ENCODE data around the gene SPAM1.

DNA sequence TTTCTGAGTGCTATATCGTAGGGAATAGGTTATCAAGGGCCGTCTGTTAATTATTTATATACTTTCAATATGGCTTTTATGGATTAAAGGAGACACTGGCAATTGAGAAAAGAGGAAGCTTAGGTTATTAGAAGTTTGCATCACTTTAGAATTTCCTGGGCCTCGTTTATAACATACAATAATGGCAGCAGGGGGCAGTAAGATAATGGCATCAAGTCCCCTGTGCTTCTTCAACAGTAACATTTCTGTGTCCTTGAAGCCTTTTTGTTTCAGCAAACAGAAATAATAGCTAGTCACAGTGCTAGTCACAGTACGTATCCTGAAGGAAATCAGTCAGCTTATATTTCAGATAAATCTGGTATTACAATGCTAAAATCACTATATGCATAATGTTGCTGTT, 41.9 kb downstream of the SPAM1 start:
- TF ChIP-seq, protein P1, sequence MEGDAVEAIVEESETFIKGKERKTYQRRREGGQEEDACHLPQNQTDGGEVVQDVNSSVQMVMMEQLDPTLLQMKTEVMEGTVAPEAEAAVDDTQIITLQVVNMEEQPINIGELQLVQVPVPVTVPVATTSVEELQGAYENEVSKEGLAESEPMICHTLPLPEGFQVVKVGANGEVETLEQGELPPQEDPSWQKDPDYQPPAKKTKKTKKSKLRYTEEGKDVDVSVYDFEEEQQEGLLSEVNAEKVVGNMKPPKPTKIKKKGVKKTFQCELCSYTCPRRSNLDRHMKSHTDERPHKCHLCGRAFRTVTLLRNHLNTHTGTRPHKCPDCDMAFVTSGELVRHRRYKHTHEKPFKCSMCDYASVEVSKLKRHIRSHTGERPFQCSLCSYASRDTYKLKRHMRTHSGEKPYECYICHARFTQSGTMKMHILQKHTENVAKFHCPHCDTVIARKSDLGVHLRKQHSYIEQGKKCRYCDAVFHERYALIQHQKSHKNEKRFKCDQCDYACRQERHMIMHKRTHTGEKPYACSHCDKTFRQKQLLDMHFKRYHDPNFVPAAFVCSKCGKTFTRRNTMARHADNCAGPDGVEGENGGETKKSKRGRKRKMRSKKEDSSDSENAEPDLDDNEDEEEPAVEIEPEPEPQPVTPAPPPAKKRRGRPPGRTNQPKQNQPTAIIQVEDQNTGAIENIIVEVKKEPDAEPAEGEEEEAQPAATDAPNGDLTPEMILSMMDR (IDR thresholded peaks at IDR 0.05): no peak
- TF ChIP-seq, protein P2, sequence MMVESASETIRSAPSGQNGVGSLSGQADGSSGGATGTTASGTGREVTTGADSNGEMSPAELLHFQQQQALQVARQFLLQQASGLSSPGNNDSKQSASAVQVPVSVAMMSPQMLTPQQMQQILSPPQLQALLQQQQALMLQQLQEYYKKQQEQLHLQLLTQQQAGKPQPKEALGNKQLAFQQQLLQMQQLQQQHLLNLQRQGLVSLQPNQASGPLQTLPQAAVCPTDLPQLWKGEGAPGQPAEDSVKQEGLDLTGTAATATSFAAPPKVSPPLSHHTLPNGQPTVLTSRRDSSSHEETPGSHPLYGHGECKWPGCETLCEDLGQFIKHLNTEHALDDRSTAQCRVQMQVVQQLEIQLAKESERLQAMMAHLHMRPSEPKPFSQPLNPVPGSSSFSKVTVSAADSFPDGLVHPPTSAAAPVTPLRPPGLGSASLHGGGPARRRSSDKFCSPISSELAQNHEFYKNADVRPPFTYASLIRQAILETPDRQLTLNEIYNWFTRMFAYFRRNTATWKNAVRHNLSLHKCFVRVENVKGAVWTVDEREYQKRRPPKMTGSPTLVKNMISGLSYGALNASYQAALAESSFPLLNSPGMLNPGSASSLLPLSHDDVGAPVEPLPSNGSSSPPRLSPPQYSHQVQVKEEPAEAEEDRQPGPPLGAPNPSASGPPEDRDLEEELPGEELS (CRISPR knock-in tag; IDR thresholded peaks at IDR 0.05): no peak
- TF ChIP-seq, protein P3, sequence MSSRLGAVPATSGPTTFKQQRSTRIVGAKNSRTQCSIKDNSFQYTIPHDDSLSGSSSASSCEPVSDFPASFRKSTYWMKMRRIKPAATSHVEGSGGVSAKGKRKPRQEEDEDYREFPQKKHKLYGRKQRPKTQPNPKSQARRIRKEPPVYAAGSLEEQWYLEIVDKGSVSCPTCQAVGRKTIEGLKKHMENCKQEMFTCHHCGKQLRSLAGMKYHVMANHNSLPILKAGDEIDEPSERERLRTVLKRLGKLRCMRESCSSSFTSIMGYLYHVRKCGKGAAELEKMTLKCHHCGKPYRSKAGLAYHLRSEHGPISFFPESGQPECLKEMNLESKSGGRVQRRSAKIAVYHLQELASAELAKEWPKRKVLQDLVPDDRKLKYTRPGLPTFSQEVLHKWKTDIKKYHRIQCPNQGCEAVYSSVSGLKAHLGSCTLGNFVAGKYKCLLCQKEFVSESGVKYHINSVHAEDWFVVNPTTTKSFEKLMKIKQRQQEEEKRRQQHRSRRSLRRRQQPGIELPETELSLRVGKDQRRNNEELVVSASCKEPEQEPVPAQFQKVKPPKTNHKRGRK (CRISPR knock-in tag; IDR thresholded peaks at IDR 0.05; ENCODE audit: borderline replicate concordance): no peak
- no peak for TF ChIP-seq CREM (CRISPR knock-in tag; IDR thresholded peaks at IDR 0.05)
- TF ChIP-seq, protein P4, sequence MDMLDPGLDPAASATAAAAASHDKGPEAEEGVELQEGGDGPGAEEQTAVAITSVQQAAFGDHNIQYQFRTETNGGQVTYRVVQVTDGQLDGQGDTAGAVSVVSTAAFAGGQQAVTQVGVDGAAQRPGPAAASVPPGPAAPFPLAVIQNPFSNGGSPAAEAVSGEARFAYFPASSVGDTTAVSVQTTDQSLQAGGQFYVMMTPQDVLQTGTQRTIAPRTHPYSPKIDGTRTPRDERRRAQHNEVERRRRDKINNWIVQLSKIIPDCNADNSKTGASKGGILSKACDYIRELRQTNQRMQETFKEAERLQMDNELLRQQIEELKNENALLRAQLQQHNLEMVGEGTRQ (CRISPR knock-in tag; IDR thresholded peaks at IDR 0.05): no peak
- TF ChIP-seq, protein P5, sequence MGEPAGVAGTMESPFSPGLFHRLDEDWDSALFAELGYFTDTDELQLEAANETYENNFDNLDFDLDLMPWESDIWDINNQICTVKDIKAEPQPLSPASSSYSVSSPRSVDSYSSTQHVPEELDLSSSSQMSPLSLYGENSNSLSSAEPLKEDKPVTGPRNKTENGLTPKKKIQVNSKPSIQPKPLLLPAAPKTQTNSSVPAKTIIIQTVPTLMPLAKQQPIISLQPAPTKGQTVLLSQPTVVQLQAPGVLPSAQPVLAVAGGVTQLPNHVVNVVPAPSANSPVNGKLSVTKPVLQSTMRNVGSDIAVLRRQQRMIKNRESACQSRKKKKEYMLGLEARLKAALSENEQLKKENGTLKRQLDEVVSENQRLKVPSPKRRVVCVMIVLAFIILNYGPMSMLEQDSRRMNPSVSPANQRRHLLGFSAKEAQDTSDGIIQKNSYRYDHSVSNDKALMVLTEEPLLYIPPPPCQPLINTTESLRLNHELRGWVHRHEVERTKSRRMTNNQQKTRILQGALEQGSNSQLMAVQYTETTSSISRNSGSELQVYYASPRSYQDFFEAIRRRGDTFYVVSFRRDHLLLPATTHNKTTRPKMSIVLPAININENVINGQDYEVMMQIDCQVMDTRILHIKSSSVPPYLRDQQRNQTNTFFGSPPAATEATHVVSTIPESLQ (CRISPR knock-in tag; IDR thresholded peaks at IDR 0.05): no peak
- TF ChIP-seq, protein P6, sequence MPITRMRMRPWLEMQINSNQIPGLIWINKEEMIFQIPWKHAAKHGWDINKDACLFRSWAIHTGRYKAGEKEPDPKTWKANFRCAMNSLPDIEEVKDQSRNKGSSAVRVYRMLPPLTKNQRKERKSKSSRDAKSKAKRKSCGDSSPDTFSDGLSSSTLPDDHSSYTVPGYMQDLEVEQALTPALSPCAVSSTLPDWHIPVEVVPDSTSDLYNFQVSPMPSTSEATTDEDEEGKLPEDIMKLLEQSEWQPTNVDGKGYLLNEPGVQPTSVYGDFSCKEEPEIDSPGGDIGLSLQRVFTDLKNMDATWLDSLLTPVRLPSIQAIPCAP (CRISPR knock-in tag; IDR thresholded peaks at IDR 0.05): no peak
- no peak for TF ChIP-seq JUN (CRISPR knock-in tag; IDR thresholded peaks at IDR 0.05)
- TF ChIP-seq, protein P7, sequence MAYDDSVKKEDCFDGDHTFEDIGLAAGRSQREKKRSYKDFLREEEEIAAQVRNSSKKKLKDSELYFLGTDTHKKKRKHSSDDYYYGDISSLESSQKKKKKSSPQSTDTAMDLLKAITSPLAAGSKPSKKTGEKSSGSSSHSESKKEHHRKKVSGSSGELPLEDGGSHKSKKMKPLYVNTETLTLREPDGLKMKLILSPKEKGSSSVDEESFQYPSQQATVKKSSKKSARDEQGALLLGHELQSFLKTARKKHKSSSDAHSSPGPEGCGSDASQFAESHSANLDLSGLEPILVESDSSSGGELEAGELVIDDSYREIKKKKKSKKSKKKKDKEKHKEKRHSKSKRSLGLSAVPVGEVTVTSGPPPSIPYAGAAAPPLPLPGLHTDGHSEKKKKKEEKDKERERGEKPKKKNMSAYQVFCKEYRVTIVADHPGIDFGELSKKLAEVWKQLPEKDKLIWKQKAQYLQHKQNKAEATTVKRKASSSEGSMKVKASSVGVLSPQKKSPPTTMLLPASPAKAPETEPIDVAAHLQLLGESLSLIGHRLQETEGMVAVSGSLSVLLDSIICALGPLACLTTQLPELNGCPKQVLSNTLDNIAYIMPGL (CRISPR knock-in tag; IDR thresholded peaks at IDR 0.05): no peak

Measured in WTC11 (cell line).